Glutamatergic neuron (in vitro differentiated cells): ENCODE data around the gene TTC27. TPM values are rescaled to one million over a fixed set of nuclear protein-coding genes. Genes with fewer than 3 reads are reported as not detected.

Experiments used
- DNase-seq: peaks from one replicate; pipeline ENCODE4 v3.0.0; 2022
- H3K27ac Mint-ChIP-seq: one replicate; pipeline ENCODE4 v1.8.0; 2020; ENCODE audit warnings: mild to moderate bottlenecking, mixed read lengths, inconsistent platforms; ENCODE audit not compliant: unreplicated experiment
- H3K27me3 Mint-ChIP-seq: one replicate; pipeline ENCODE4 v1.8.0; 2020; ENCODE audit warnings: mild to moderate bottlenecking, moderate library complexity, mixed read lengths, inconsistent platforms; ENCODE audit not compliant: unreplicated experiment
- H3K36me3 Mint-ChIP-seq: one replicate; pipeline ENCODE4 v1.8.0; 2020; ENCODE audit warnings: mild to moderate bottlenecking, mixed read lengths, inconsistent platforms; ENCODE audit not compliant: unreplicated experiment
- H3K4me1 Mint-ChIP-seq: one replicate; pipeline ENCODE4 v1.8.0; 2020; ENCODE audit warnings: mild to moderate bottlenecking, low read depth, mixed read lengths, inconsistent platforms; ENCODE audit not compliant: unreplicated experiment
- H3K4me3 Mint-ChIP-seq: one replicate; pipeline ENCODE4 v1.8.0; 2020; ENCODE audit warnings: mild to moderate bottlenecking, mixed read lengths, inconsistent platforms; ENCODE audit not compliant: unreplicated experiment
- H3K9me3 Mint-ChIP-seq: one replicate; pipeline ENCODE4 v1.8.0; 2020; ENCODE audit warnings: mild to moderate bottlenecking, moderate library complexity, mixed read lengths, inconsistent platforms; ENCODE audit not compliant: unreplicated experiment
- CTCF ChIP-seq: fragments of 200-600 bp; sonication (generic); IDR thresholded peaks from one replicate; pipeline ENCODE4 v1.5.0; 2021; ENCODE audit not compliant: partially characterized antibody, unreplicated experiment
- total RNA-seq: library from RNA; stranded (reverse); fragmentation: NEBNext Ultra II Directional; extraction: Animal tissue kit (Norgen Biotek cat#: 25700); gene quantifications from one replicate; pipeline ENCODE4 v1.2.1, GENCODE V29; 2021; ENCODE audit not compliant: unreplicated experiment

Gene TTC27
- total RNA-seq, 1 donor from 2014 or later: 8.3 TPM

GRCh38 chr2:32830196-32830595 lies 202.3 kb downstream of the TTC27 start:
- no peak overlapping the region for H3K4me3 Mint-ChIP-seq
- TF ChIP-seq CTCF: no peak

GRCh38 chr2:32832821-32833220 lies 205.0 kb downstream of the TTC27 start:
- no peaks in the 10 kb centered on the region for H3K27me3 Mint-ChIP-seq
- no peak for DNase-seq
- peaks cover 10% of the 10 kb centered on the region for H3K4me1 Mint-ChIP-seq
- H3K9me3 Mint-ChIP-seq: peaks cover 3% of the 10 kb centered on the region
- H3K4me3 Mint-ChIP-seq: no peak overlapping the region
- no peak overlapping the region for H3K27ac Mint-ChIP-seq
- TF ChIP-seq CTCF: no peak
- no peaks in the 10 kb centered on the region for H3K36me3 Mint-ChIP-seq

More at GRCh38 chr2:32830196-32830595, 202.3 kb downstream of the TTC27 start:
- Mint-ChIP-seq H3K4me1 (peaks cover 12% of the 10 kb centered on the region), H3K27ac (no peak overlapping the region), H3K27me3 (no peaks in the 10 kb centered on the region), H3K36me3 (no peaks in the 10 kb centered on the region), H3K9me3 (peaks cover under 1% of the 10 kb centered on the region)
- no peak for DNase-seq

GRCh38 chr2:32833709-32834108 lies 205.9 kb downstream of the TTC27 start:
- H3K4me1 Mint-ChIP-seq: peaks cover 10% of the 10 kb centered on the region
- peaks cover 3% of the 10 kb centered on the region for H3K9me3 Mint-ChIP-seq
- H3K36me3 Mint-ChIP-seq: no peaks in the 10 kb centered on the region
- no peak overlapping the region for H3K4me3 Mint-ChIP-seq
- no peaks in the 10 kb centered on the region for H3K27me3 Mint-ChIP-seq
- no peak for DNase-seq
- H3K27ac Mint-ChIP-seq: no peak overlapping the region
- no peak for TF ChIP-seq CTCF

GRCh38 chr2:32835148-32835547 lies 207.3 kb downstream of the TTC27 start:
- H3K9me3 Mint-ChIP-seq: peaks cover 3% of the 10 kb centered on the region
- TF ChIP-seq CTCF: no peak
- no peak overlapping the region for H3K27ac Mint-ChIP-seq
- H3K36me3 Mint-ChIP-seq: no peaks in the 10 kb centered on the region
- no peaks in the 10 kb centered on the region for H3K27me3 Mint-ChIP-seq
- no peak overlapping the region for H3K4me3 Mint-ChIP-seq
- no peak for DNase-seq
- peaks cover 10% of the 10 kb centered on the region for H3K4me1 Mint-ChIP-seq

GRCh38 chr2:32836933-32837332 lies 209.1 kb downstream of the TTC27 start:
- Mint-ChIP-seq H3K9me3 (peaks cover 3% of the 10 kb centered on the region), H3K27me3 (no peaks in the 10 kb centered on the region), H3K4me3 (no peak overlapping the region), H3K27ac (no peak overlapping the region), H3K4me1 (peaks cover 10% of the 10 kb centered on the region), H3K36me3 (no peaks in the 10 kb centered on the region)
- no peak for DNase-seq
- TF ChIP-seq CTCF: no peak
